Naive thymus-derived CD4-positive, alpha-beta T cell (primary cell): ENCODE results near the gene HMX1. TPM values are rescaled to one million over a fixed set of nuclear protein-coding genes. Genes with fewer than 3 reads are reported as not detected.

Experiments
- ATAC-seq: fragments of 150-1000 bp; cut with Tn5 transposase; 2 replicates; pipeline ENCODE4 v1.10.0; 2021; ENCODE audit warnings: mild to moderate bottlenecking, moderate library complexity
- CTCF ChIA-PET: fragments of 350-600 bp; sonication (Branson Sonifier 250); formaldehyde crosslinking; loops from one replicate; lab custom pipeline; 2021; ENCODE audit warnings: antibody characterized with exemption; lab: Charles Lee
- POLR2A ChIA-PET: fragments of 350-600 bp; sonication (Branson Sonifier 250); formaldehyde crosslinking; loops from one replicate; lab custom pipeline; 2021; ENCODE audit warnings: antibody characterized with exemption, inconsistent platforms; lab: Charles Lee
- DNase-seq, 9 donors: peaks; one replicate each; pipeline versions ENCODE4 v3.0.0 to v3.0.0-alpha.2; 2020 to 2022; ENCODE audit warnings: mixed read lengths in 1 of 9
- H3K27ac ChIP-seq: one replicate; pipeline ENCODE4 v1.7.0; 2013; ENCODE audit warnings: mild to moderate bottlenecking, low read depth, low read length, moderate library complexity
- H3K27me3 ChIP-seq, 2 donors: one replicate each; pipeline ENCODE4 v1.7.0; 2013; ENCODE audit warnings: low read length in 2 of 2, mild to moderate bottlenecking in 2 of 2, moderate library complexity in 2 of 2; ENCODE audit not compliant: control insufficient read depth in 2 of 2, insufficient read depth in 2 of 2
- H3K36me3 ChIP-seq, 3 experiments: 1 replicate in 2 of 3; 2 replicates in 1 of 3; pipeline ENCODE4 v1.7.0; 2013; ENCODE audit warnings: low read length in 3 of 3, mild to moderate bottlenecking in 3 of 3, moderate library complexity in 1 of 3; ENCODE audit not compliant: insufficient read depth in 3 of 3, control insufficient read depth in 2 of 3
- H3K4me1 ChIP-seq, 2 donors: one replicate each; pipeline ENCODE4 v1.7.0; 2013; ENCODE audit warnings: low read length in 2 of 2, mild to moderate bottlenecking in 2 of 2, moderate library complexity in 1 of 2; ENCODE audit not compliant: control insufficient read depth in 2 of 2, insufficient read depth in 2 of 2
- H3K4me3 ChIP-seq: 2 replicates; pipeline ENCODE4 v1.7.0; 2013; ENCODE audit warnings: mild to moderate bottlenecking, low read length
- H3K9me3 ChIP-seq, 3 experiments: 1 replicate in 2 of 3; 2 replicates in 1 of 3; pipeline ENCODE4 v1.7.0; 2013; ENCODE audit warnings: low read length in 3 of 3; ENCODE audit not compliant: control insufficient read depth in 2 of 3
- H3K27ac Mint-ChIP-seq, 9 donors: one replicate each; pipeline ENCODE4 v1.8.0; 2020 to 2022; ENCODE audit warnings: mixed read lengths in 9 of 9, mild to moderate bottlenecking in 8 of 9, moderate library complexity in 5 of 9, inconsistent platforms in 2 of 9
- H3K27me3 Mint-ChIP-seq, 5 donors: one replicate each; pipeline ENCODE4 v1.8.0; 2021 to 2022; ENCODE audit warnings: mixed read lengths in 5 of 5, mild to moderate bottlenecking in 1 of 5
- H3K36me3 Mint-ChIP-seq, 5 donors: one replicate each; pipeline ENCODE4 v1.8.0; 2020 to 2022; ENCODE audit warnings: mixed read lengths in 5 of 5, mild to moderate bottlenecking in 3 of 5, inconsistent platforms in 1 of 5
- H3K4me1 Mint-ChIP-seq, 7 donors: one replicate each; pipeline ENCODE4 v1.8.0; 2020 to 2022; ENCODE audit warnings: mixed read lengths in 7 of 7, mild to moderate bottlenecking in 3 of 7, inconsistent platforms in 1 of 7
- H3K4me3 Mint-ChIP-seq, 10 donors: one replicate each; pipeline ENCODE4 v1.8.0; 2020 to 2022; ENCODE audit warnings: mild to moderate bottlenecking in 10 of 10, mixed read lengths in 10 of 10, moderate library complexity in 6 of 10, inconsistent platforms in 2 of 10
- H3K9me3 Mint-ChIP-seq, 11 donors: one replicate each; pipeline ENCODE4 v1.8.0; 2020 to 2022; ENCODE audit warnings: mixed read lengths in 11 of 11, mild to moderate bottlenecking in 4 of 11, inconsistent platforms in 1 of 11, moderate library complexity in 1 of 11
- intact Hi-C, 2 donors: fragments of 100-400 bp; cut with micrococcal nuclease; formaldehyde crosslinking; loops; one replicate each; pipeline ENCODE4 v1.15.1; 2023
- polyA plus RNA-seq, 2 donors: library from polyadenylated mRNA; unstranded; fragments of 300-500 nt; fragmentation: Illumina TruSeq; gene quantifications; one replicate each; pipeline ENCODE4 v1.2.3, GENCODE V29; 2021
- total RNA-seq, 6 experiments: library from RNA in 5 of 6; stranded (reverse) in 5 of 6; gene quantifications; 1 replicate in 5 of 6; 2 replicates in 1 of 6; pipeline ENCODE4 v1.2.3 and lab custom pipeline; 2021 to 2026

HMX1 gene
- total and polyA plus RNA-seq, 7 experiments from 2014 or later, result not detected

GRCh38 chr4:8852118-8852704 lies 19.4 kb downstream of the HMX1 start:
- Mint-ChIP-seq H3K9me3 (peaks cover 0 to 5% (median 0%) of the 10 kb centered on the region in 11 donors), H3K36me3 (peaks cover 0 to 6% (median 0%) of the 10 kb centered on the region in 5 donors), H3K4me3 (no peak overlapping the region), H3K4me1 (peaks cover 0 to 12% (median 9%) of the 10 kb centered on the region in 7 donors), H3K27ac (no peak overlapping the region), H3K27me3 (peaks cover 26 to 54% (median 30%) of the 10 kb centered on the region in 5 donors)
- Histone ChIP-seq H3K27ac (no peak overlapping the region), H3K36me3 (no peaks in the 10 kb centered on the region), H3K9me3 (peaks cover 0 to 3% (median 0%) of the 10 kb centered on the region in 3 experiments), H3K27me3 (no peaks in the 10 kb centered on the region), H3K4me1 (no peaks in the 10 kb centered on the region), H3K4me3 (no peak overlapping the region)
- intact Hi-C loops, result no loop called here
- DNase-seq (no peak), ATAC-seq (no peak)
- ChIA-PET CTCF (no interaction called here), POLR2A (no interaction called here)

- H3K4me1 Mint-ChIP-seq, result peaks cover 0 to 8% (median 7%) of the 10 kb centered on the region in 7 donors
- peaks cover 22 to 55% (median 29%) of the 10 kb centered on the region in 5 donors for H3K27me3 Mint-ChIP-seq
- peaks cover 0 to 3% (median 0%) of the 10 kb centered on the region in 3 experiments for H3K9me3 ChIP-seq
- H3K4me3 ChIP-seq, result no peak overlapping the region
- no peaks in the 10 kb centered on the region for H3K4me1 ChIP-seq
- H3K36me3 Mint-ChIP-seq, result peaks cover 0 to 6% (median 0%) of the 10 kb centered on the region in 5 donors
- POLR2A ChIA-PET, result no interaction called here
- H3K27me3 ChIP-seq, result no peaks in the 10 kb centered on the region
- H3K9me3 Mint-ChIP-seq, result peaks cover 0 to 5% (median 2%) of the 10 kb centered on the region in 11 donors
- no peak overlapping the region for H3K27ac ChIP-seq
- DNase-seq, result no peak
- no peak for ATAC-seq
- H3K4me3 Mint-ChIP-seq, result no peak overlapping the region
- intact Hi-C loops, result no loop called here
- H3K27ac Mint-ChIP-seq, result no peak overlapping the region
- H3K36me3 ChIP-seq, result no peaks in the 10 kb centered on the region
- CTCF ChIA-PET, result no interaction called here
These were observed 20.1 kb downstream of the HMX1 start for GRCh38 chr4:8851321-8852117.

- H3K4me1 Mint-ChIP-seq, result peaks cover 0 to under 1% (median 0%) of the 10 kb centered on the region in 7 donors
- no peak for ATAC-seq
- no peak overlapping the region for H3K4me3 Mint-ChIP-seq
- peaks cover 14 to 48% (median 21%) of the 10 kb centered on the region in 5 donors for H3K27me3 Mint-ChIP-seq
- H3K4me3 ChIP-seq, result no peak overlapping the region
- H3K4me1 ChIP-seq, result no peaks in the 10 kb centered on the region
- H3K9me3 ChIP-seq, result peaks cover 0 to 3% (median 0%) of the 10 kb centered on the region in 3 experiments
- H3K36me3 ChIP-seq, result no peaks in the 10 kb centered on the region
- ChIA-PET CTCF (no interaction called here), POLR2A (no interaction called here)
- intact Hi-C loops, result no loop called here
- H3K36me3 Mint-ChIP-seq, result peaks cover 0 to 6% (median 0%) of the 10 kb centered on the region in 5 donors
- no peak overlapping the region for H3K27ac ChIP-seq
- no peaks in the 10 kb centered on the region for H3K27me3 ChIP-seq
- no peak for DNase-seq
- H3K27ac Mint-ChIP-seq, result no peak overlapping the region
- H3K9me3 Mint-ChIP-seq, result peaks cover 0 to 5% (median 2%) of the 10 kb centered on the region in 11 donors
These were observed 20.8 kb downstream of the HMX1 start for GRCh38 chr4:8850830-8851188.

GRCh38 chr4:8850074-8850829 lies 21.4 kb downstream of the HMX1 start:
- DNase-seq (no peak), ATAC-seq (no peak)
- POLR2A ChIA-PET, result no interaction called here
- Histone ChIP-seq H3K4me1 (no peaks in the 10 kb centered on the region), H3K27me3 (no peaks in the 10 kb centered on the region), H3K27ac (no peak overlapping the region), H3K4me3 (no peak overlapping the region), H3K9me3 (peaks cover 0 to 3% (median 0%) of the 10 kb centered on the region in 3 experiments), H3K36me3 (no peaks in the 10 kb centered on the region)
- Mint-ChIP-seq H3K27me3 (peaks cover 10 to 43% (median 16%) of the 10 kb centered on the region in 5 donors), H3K4me1 (no peaks in the 10 kb centered on the region), H3K27ac (no peak overlapping the region), H3K9me3 (peaks cover 0 to 5% (median 2%) of the 10 kb centered on the region in 11 donors), H3K4me3 (no peak overlapping the region), H3K36me3 (peaks cover 0 to 6% (median 0%) of the 10 kb centered on the region in 5 donors)
- CTCF ChIA-PET, result no interaction called here
- intact Hi-C loops, result no loop called here

GRCh38 chr4:8849266-8850073 lies 22.2 kb downstream of the HMX1 start:
- no peak for DNase-seq
- H3K4me1 Mint-ChIP-seq, result no peaks in the 10 kb centered on the region
- Histone ChIP-seq H3K36me3 (no peaks in the 10 kb centered on the region), H3K4me1 (no peaks in the 10 kb centered on the region), H3K9me3 (peaks cover 0 to 3% (median 0%) of the 10 kb centered on the region in 3 experiments), H3K27ac (no peak overlapping the region), H3K4me3 (no peak overlapping the region), H3K27me3 (no peaks in the 10 kb centered on the region)
- no peaks in the 10 kb centered on the region for H3K36me3 Mint-ChIP-seq
- H3K27me3 Mint-ChIP-seq, result peaks cover 2 to 41% (median 8%) of the 10 kb centered on the region in 5 donors
- CTCF ChIA-PET, result no interaction called here
- POLR2A ChIA-PET, result no interaction called here
- no peak overlapping the region for H3K4me3 Mint-ChIP-seq
- intact Hi-C loops, result no loop called here
- ATAC-seq, result no peak
- H3K9me3 Mint-ChIP-seq, result peaks cover 0 to 6% (median 2%) of the 10 kb centered on the region in 11 donors
- H3K27ac Mint-ChIP-seq, result no peak overlapping the region
